Urinary bladder (tissue), 4 donors: ENCODE measurements around the gene NUDT14. TPM values are rescaled to one million over a fixed set of nuclear protein-coding genes. Genes with fewer than 3 reads are reported as not detected.

Source experiments
- DNase-seq: peaks from one replicate; pipeline ENCODE4 v3.0.0-alpha.2; 2015; ENCODE audit errors: extremely low spot score
- H3K27ac ChIP-seq: one replicate; pipeline ENCODE4 v1.5.1; 2013; ENCODE audit warnings: low read depth, mild to moderate bottlenecking, moderate library complexity
- H3K36me3 ChIP-seq: one replicate; pipeline ENCODE4 v1.6.1; 2013; ENCODE audit warnings: mild to moderate bottlenecking, moderate library complexity; ENCODE audit not compliant: insufficient read depth
- H3K4me1 ChIP-seq: one replicate; pipeline ENCODE4 v1.6.1; 2013; ENCODE audit warnings: mild to moderate bottlenecking, moderate library complexity; ENCODE audit not compliant: insufficient read depth
- H3K4me3 ChIP-seq: one replicate; pipeline ENCODE4 v1.5.1; 2013; ENCODE audit warnings: low read depth, low read length
- WGBS: extraction: QIAGEN DNeasy Blood & Tissue Kit; methylation state at CpG from one replicate; pipeline ENCODE4 v1.1.7; 2013; 5-methylcytosine and 5-hydroxymethylcytosine counted together
- polyA plus RNA-seq: library from polyadenylated mRNA; stranded (reverse); fragments of 200-250 nt; gene quantifications from one replicate; pipeline ENCODE4 v1.2.3, GENCODE V29; 2013
- total RNA-seq: library from RNA; depleted of rRNA; stranded (reverse); fragments of >200 nt; gene quantifications from one replicate; pipeline ENCODE4 v1.2.3, GENCODE V29; 2014
- donor health status: healthy with polysubstance abuse.
- donor health status: healthy.

NUDT14 gene
- total and polyA plus RNA-seq, 2 donors, result 7.3 to 11.6 TPM

DNA sequence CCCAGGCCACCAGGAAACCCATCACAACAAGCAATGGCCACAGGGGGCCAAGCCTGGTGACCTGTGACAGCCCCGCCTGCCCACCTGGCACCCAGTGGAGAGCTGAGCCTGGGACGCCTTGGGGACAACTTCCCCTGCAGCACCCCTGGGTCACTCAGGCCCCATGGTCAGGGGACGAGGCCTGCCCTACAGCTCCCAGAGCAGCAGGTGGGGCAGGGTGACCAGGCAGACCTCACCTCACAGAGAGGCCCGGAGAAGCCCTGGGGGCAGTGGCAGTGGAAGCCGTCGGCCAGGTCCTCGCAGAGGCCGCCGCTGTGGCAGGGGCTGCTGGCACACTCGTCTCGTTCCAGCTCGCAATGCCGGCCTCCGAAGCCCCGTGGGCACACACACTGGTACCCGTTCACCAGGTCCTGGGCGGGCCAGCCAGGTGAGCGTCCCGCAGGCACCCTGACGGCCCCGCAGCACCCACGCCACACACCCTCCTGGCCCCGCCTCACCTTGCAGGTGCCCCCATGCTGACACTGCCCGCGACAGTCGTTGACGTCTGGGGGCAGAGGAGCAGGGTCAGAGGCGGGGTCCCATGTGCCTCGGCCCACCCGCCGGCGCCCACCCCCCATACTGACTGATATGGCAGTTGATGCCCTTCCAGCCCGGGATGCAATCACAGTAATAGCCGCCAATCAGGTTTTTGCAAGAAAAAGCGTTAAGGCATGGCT lies 30.6 kb downstream of the NUDT14 start:
- Histone ChIP-seq H3K36me3 (no peaks in the 10 kb centered on the region), H3K27ac (no peak overlapping the region), H3K4me3 (no peak overlapping the region), H3K4me1 (no peaks in the 10 kb centered on the region)
- WGBS, result 85% methylated on average over 35 of the region's 35 CpGs
- DNase-seq, result no peak

DNA sequence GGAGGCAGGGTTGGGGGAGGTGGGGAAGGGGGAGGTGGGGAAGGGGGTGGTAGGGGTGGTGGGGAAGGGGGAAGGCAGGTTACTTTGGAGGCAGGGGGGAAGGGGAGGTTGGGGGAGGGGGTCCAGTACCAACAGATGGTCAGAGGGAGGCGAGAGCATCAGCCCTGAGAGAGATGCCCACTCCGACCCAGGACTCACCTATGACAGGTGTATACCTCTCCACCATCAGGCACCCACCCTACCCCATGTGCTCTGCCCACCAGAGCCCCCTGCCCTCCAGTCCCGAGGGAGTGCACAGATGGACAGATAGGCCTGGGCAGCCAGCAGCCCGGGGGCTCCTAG lies 31.1 kb downstream of the NUDT14 start:
- H3K27ac ChIP-seq, result no peak overlapping the region
- DNase-seq, result no peak
- H3K36me3 ChIP-seq, result no peaks in the 10 kb centered on the region

DNA sequence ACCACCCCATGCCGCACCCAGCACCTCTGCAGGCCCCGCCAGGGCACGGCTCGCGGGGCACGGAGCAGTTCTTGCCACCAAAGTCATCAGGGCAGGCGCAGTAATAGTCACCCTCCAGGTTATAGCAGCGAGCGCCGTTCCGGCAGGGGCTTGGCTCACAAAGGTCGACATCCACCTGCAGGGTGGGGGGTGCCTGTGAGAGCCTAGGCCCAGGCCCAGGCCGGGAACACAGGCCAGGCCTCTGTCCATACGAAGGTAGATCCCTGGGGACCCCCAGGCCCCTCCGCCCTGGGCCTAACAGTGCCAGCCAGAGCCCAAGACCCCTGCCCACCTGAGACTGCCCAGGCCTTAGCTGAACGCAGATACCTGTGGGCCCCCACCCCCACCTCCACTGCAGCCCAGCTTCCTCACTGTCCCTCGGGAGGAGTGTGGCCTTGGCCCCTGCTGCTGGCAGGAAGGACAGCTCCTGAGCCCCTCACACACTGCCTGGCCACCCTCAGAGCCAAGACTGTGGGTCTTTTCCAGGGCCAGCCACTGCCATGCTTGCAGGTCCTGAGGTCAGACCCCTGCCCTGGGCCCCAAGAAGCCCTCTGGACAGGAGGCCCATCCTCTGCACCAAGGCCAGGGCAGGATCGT lies 31.8 kb downstream of the NUDT14 start:
- Histone ChIP-seq H3K4me1 (no peaks in the 10 kb centered on the region), H3K27ac (no peak overlapping the region), H3K4me3 (no peak overlapping the region), H3K36me3 (no peaks in the 10 kb centered on the region)
- WGBS, result 89% methylated on average over 18 of the region's 18 CpGs
- no peak for DNase-seq

More for the DNA sequence above, 31.1 kb downstream of the NUDT14 start:
- Histone ChIP-seq H3K4me1 (no peaks in the 10 kb centered on the region), H3K4me3 (no peak overlapping the region)
- WGBS, result 79% methylated on average over 4 of the region's 4 CpGs

DNA sequence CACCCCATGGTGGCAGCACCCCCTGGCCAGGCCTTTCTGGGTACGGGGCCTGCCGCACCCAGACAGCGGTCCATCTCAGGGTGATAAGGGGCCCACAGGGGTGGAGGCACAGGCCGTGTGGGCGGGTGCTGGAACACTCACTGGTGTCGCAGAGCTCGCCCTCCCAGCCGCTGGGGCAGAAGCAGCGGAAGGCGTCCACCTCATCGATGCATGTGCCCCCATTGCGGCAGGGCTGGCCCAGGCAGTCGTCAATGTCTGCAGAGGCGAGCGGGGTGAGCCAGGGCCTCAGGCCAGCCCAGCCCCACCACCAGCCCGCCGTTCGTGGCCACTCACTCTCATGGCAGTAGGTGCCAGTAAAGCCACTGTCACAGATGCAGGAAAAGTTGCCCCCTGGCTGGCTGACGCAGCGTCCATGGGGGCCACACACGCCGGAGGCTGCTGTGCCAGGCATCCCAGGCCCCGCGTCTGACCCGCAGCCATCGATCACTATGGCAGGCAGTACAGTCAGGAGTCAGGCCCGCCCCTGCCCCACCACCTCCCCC lies 32.4 kb downstream of the NUDT14 start:
- Histone ChIP-seq H3K36me3 (no peaks in the 10 kb centered on the region), H3K27ac (no peak overlapping the region), H3K4me1 (no peaks in the 10 kb centered on the region), H3K4me3 (no peak overlapping the region)
- DNase-seq, result no peak
- WGBS, result 89% methylated on average over 27 of the region's 27 CpGs

DNA sequence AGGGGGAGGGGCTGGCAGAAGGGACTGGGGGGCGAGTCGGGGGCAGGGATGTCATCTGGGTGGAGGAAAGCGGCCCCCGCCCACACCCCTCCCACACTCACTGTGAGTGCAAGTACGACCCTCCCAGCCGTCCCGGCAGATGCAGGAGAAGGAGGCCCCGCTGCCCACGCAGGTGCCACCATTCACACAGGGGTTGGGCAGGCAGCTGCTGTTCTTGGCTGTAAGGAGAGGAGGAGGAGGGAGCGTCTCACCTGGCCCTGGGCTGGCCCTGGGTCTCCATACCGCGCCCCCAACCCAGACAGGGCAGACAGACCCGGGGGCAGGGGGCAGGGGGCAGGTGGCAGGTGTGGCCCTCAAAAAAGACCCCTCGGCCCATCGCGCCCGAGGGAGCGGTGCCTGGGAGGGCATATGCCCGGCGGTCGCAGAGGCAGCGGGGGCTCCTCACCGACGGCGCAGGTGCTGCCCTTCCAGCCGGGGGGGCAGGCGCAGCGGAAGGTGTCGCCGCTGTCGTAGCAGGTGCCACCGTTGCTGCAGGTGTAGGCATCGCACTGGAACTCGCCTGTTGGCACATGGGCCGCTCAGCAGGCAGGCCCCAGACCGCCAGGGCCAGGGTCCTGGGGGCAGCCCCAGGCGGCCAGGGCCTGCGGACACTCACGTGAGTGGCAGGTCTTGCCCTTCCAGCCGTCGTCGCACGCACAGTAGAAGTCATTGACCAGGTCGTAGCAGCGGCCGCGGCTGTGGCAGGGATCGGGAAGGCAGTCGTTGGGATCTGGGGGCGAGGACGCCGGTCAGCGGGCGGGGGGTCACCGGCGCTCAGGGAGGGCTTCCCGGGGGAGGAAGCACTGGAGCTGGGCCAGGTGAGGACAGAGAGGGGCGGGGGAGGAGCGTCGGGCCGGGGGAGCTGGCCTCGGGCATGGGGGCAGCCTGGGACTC lies 33.2 kb downstream of the NUDT14 start:
- no peak overlapping the region for H3K4me3 ChIP-seq
- H3K36me3 ChIP-seq, result no peaks in the 10 kb centered on the region
- DNase-seq, result no peak
- no peaks in the 10 kb centered on the region for H3K4me1 ChIP-seq
- WGBS, result 91% methylated on average over 62 of the region's 62 CpGs
- no peak overlapping the region for H3K27ac ChIP-seq

DNA sequence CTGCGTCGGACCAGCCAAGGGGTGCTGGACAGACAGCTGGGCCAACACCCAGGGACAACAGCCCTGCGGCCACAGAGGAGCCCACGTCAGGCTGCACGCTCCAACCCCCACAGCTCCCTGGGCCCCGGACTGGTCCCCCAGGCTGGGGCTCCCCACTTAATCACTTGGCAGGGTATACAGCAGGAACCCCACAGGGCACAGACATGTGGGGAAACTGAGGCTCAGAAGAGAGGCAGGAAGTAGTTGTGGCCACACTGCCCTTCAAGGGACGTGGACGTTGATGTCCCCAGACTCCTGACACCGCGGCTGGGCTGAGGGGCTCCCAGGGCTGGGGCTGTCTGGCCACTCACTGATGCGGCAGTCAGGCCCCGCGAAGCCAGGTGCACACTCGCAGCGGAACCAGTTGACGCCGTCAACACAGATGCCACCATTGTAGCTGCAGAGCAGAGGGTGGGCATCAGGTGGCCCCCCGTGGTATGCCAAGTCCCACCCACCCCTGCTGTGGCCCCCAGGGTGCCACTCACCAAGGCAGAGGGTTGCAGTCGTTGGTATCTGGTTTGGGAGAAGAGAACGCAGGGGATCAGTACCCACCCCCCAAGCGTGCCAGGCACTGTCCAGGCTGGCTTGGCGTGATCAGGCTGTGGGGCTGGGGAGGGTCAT lies 34.0 kb downstream of the NUDT14 start:
- H3K4me3 ChIP-seq, result no peak overlapping the region
- H3K4me1 ChIP-seq, result no peaks in the 10 kb centered on the region
- H3K27ac ChIP-seq, result no peak overlapping the region
- H3K36me3 ChIP-seq, result no peaks in the 10 kb centered on the region
- no peak for DNase-seq
- WGBS, result 87% methylated on average over 22 of the region's 22 CpGs

DNA sequence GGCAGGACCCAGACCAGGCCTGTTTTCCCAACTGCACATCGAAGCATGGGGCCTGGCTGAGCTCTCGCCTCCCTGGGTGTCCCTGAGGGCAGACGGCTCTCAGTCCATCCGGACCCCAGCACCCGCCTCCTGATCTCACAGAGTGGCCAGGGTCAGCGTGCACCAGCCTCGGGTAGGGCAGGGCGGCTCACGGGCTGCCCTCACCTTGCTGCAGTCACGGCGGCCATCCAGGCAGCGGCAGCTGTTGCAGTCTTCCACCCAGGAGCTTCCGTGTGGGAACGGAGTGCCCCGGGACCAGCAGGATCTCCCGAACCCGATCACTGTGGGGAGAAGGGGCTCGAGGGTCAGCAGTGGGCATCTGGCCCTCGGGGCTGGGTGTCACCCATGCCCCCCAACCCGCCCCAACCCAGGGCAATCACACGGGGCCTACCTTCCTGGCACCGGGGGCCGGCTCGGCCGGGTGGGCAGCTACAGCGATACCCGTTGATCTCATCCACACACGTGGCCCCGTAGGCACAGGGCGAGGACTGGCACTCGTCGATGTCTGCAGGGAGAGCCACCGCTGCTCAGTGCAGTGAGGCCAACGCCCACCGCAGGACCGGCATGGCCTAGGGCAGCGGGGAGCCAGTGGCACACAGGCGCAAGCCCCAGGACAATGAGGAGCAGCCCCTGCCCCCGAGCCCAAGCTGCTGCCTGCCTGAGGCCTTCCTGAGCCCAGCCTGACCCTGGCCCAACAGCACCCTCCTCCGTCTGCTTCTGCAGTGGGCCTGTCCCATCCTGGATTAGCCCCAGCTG lies 34.7 kb downstream of the NUDT14 start:
- no peak for DNase-seq
- H3K4me1 ChIP-seq, result no peaks in the 10 kb centered on the region
- WGBS, result 90% methylated on average over 40 of the region's 40 CpGs
- no peak overlapping the region for H3K4me3 ChIP-seq
- H3K27ac ChIP-seq, result no peak overlapping the region
- H3K36me3 ChIP-seq, result no peaks in the 10 kb centered on the region

DNA sequence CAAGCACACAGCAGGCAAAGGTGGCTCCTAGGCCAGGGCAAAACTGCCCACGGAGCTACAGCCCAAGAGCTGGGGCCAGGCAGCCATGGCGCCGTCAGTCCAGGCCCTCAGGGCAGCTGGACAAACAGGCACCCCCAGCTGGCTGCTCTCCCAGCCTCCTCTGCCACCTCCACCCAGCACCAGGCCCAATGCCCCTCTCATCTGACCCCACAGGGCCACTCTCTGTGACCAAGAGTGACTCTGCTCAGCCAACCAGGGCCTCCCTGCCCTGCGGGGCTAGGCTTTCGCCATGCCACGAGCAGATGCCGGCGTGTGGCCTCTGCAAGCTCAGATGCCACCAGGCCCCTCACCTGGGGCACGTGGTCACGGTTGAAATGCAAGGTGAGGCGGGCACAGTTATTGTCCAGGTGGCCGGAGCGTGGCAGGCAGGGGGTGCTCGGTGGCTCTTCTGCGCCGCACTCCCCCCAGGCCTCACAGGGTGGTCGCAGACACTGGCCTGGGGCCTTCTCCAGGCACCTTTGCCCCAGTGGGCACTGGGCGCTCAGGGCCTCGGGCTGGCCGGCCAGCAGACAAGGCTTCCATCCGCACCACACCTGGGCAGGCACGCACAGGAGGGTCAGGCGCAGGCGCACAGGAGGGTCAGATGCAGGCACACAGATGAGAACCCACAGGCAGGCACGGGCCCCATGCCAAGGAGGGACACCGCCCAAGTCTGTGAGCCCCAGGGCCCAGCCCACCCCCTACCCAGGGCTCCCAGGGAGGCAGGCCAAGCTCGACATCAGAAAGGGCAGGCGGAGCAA lies 35.5 kb downstream of the NUDT14 start:
- Histone ChIP-seq H3K4me1 (no peaks in the 10 kb centered on the region), H3K4me3 (no peak overlapping the region), H3K27ac (no peak overlapping the region), H3K36me3 (no peaks in the 10 kb centered on the region)
- no peak for DNase-seq
- 90% methylated on average over 28 of the region's 28 CpGs for WGBS

DNA sequence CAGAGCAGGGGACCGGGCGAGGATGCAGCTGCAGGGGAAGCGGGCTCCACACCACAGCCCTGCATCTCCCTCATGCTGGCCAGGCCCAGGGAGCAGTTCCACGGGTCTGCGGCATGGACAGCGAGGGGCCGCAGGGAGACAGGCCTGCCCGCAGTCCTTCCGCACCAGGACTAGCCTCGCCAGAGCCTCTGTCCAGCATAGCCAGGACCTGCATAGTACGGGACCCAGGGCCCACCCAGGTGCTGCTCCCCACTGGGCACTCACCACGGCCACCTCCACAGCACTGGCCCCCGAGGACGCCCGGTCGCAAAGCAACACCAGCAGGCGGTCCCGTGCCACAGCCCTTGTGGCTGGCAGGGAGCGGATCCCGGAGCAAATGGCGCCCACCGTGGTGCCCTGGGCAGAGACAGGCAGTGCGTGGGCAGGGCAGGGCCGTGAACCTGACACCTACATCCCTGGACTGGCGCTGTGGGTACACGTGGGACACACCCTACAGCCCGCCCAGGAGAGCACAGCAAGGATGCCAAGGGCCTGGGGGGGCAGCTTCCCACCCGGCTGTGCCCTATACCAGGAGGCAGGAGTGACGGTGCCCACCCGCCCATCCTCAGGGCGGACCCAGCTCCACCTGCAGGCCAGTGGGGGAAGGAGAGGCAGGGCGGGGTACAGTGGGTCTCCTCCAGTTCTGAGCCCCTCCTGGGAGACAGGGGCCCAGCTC lies 36.3 kb downstream of the NUDT14 start:
- H3K4me3 ChIP-seq, result no peak overlapping the region
- H3K27ac ChIP-seq, result no peak overlapping the region
- 90% methylated on average over 32 of the region's 32 CpGs for WGBS
- H3K4me1 ChIP-seq, result no peaks in the 10 kb centered on the region
- H3K36me3 ChIP-seq, result no peaks in the 10 kb centered on the region
- no peak for DNase-seq

DNA sequence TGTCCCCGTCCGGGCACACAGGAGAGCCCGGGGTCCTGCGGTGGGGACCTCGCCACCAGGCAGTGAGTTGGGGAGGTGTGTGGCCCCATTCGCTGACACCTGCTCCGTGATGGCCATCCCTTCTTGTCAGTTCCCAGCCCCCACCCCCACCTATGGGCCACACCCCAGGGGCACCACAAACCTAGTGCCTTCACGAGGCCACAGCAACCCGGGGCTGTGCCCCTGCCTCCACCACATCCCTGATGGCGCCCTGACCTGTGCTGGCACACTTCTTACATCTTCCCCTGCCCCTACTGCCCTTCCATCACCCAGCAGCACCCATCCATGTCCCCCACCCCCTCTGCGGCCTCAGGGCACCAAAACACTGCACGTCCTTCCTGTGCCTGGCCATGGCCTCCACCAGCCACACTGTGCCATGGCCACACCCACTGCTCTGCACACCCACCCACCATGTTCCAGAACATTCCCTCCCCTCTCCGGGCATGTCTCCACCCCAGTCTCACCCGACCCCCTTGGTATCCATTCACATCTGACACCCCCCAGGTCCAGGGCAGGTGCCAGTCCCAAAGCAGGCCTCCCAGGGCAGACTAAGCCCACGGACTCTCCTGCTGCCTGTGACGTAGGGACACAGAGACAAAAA lies 37.0 kb downstream of the NUDT14 start:
- no peak overlapping the region for H3K4me3 ChIP-seq
- no peaks in the 10 kb centered on the region for H3K36me3 ChIP-seq
- DNase-seq, result no peak
- H3K4me1 ChIP-seq, result no peaks in the 10 kb centered on the region
- H3K27ac ChIP-seq, result no peak overlapping the region
- WGBS, result 88% methylated on average over 16 of the region's 16 CpGs

DNA sequence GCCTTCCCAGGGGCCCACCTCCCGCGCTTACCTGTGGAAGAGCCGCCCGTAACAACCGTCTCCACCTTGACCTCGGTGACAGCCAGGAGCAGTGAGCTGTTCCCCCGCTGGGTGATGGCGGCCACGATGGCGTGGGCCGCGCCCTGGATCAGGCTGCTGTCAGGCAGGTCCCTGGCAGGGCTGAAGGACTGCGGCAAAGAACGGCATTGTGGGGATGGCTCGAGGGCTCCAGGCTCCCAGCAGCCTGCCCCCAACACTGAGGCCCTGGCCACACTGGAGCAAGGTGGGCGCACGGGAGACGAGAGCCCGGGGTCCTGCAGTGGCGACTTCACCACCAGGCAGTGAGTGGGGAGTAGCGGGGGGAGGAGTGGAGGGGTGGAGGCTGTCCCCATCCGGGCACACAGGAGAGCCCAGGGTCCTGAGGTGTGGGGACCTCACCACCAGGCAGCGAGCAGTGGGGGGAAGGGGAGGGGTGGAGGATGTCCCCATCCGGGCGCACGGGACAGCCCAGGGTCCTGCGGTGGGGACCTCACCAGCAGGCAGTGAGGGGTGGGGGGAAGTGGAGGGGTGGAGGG lies 37.6 kb downstream of the NUDT14 start:
- H3K27ac ChIP-seq, result no peak overlapping the region
- H3K36me3 ChIP-seq, result no peaks in the 10 kb centered on the region
- DNase-seq, result no peak
- WGBS, result 89% methylated on average over 27 of the region's 27 CpGs
- H3K4me3 ChIP-seq, result no peak overlapping the region
- no peaks in the 10 kb centered on the region for H3K4me1 ChIP-seq
